ENCODE data around the gene IMP4. TPM values are rescaled to one million over a fixed set of nuclear protein-coding genes. Genes with fewer than 3 reads are reported as not detected.

Gene IMP4
- total RNA-seq, 1 experiment from 2014 or later = 121 TPM

- TF ChIP-seq EZH2phosphoT487 (IDR thresholded peaks at IDR 0.05; ENCODE audit: borderline replicate concordance) (no peak), FOSL1 (IDR thresholded peaks at IDR 0.05; ENCODE audit: low read depth) (no peak), CTCF (IDR thresholded peaks at IDR 0.05 in 2 of 3, conservative IDR thresholded peaks at IDR 0.05 in 1 of 3; ENCODE audit: borderline replicate concordance in 1 of 3, insufficient read depth in 1 of 3, low read depth in 2 of 3, low read length in 2 of 3) (no peak), POLR2AphosphoS5 (IDR thresholded peaks at IDR 0.05; ENCODE audit: low read depth, low read length) (no peak), TCF7L2 (IDR thresholded peaks at IDR 0.05; ENCODE audit: borderline replicate concordance, extremely low read depth, insufficient read depth, insufficient read length) (no peak)
Measured at GRCh38 chr2:130338793-130339345, 3.8 kb upstream of the IMP4 start (continued).

GRCh38 chr2:130339885-130340745 is 2.6 kb upstream of the IMP4 start:
- no peak overlapping the region for H3K4me2 ChIP-seq (ENCODE audit: low read length)
- H3K27ac ChIP-seq (ENCODE audit: low read depth, low read length) = no peak overlapping the region
- H3K4me1 ChIP-seq (ENCODE audit: control insufficient read depth in 1 of 2, insufficient read depth in 2 of 2, low read length in 2 of 2) = peaks cover 11 to 31% of the 10 kb centered on the region in 2 experiments
- H3K27me3 ChIP-seq (ENCODE audit: insufficient read depth, low read length) = no peaks in the 10 kb centered on the region
- H3K9me3 ChIP-seq (ENCODE audit: control insufficient read depth in 1 of 2, insufficient read depth in 1 of 2, low read depth in 1 of 2, low read length in 2 of 2) = no peaks in the 10 kb centered on the region
- no peaks in the 10 kb centered on the region for H4K20me1 ChIP-seq (ENCODE audit: insufficient read depth)
- no peak overlapping the region for H3K9ac ChIP-seq (ENCODE audit: low read length)
- peaks cover 24% of the 10 kb centered on the region for H3K79me2 ChIP-seq (ENCODE audit: insufficient read depth, low read length)
- no peak for TF ChIP-seq CBX3 (IDR thresholded peaks at IDR 0.05; ENCODE audit: low read depth)
- TF ChIP-seq FOSL1 (IDR thresholded peaks at IDR 0.05; ENCODE audit: low read depth) = no peak
- no peak for TF ChIP-seq SRF (IDR thresholded peaks at IDR 0.05; ENCODE audit: low read depth)
- TF ChIP-seq EGR1 (IDR thresholded peaks at IDR 0.05; ENCODE audit: low read depth) = no peak
- no peak for TF ChIP-seq SIN3A (IDR thresholded peaks at IDR 0.05; ENCODE audit: low read depth)
- no peak for TF ChIP-seq JUND (IDR thresholded peaks at IDR 0.05)
- TF ChIP-seq EZH2phosphoT487 (IDR thresholded peaks at IDR 0.05; ENCODE audit: borderline replicate concordance) = no peak
- no peak for TF ChIP-seq CTCF (IDR thresholded peaks at IDR 0.05 in 2 of 3, conservative IDR thresholded peaks at IDR 0.05 in 1 of 3; ENCODE audit: borderline replicate concordance in 1 of 3, insufficient read depth in 1 of 3, low read depth in 2 of 3, low read length in 2 of 3)
- TF ChIP-seq ZBTB33 (IDR thresholded peaks at IDR 0.05; ENCODE audit: extremely low read depth, insufficient replicate concordance, low read length) = no peak
- no peak for TF ChIP-seq TCF7L2 (IDR thresholded peaks at IDR 0.05; ENCODE audit: borderline replicate concordance, extremely low read depth, insufficient read depth, insufficient read length)
- no peak for TF ChIP-seq CEBPB (IDR thresholded peaks at IDR 0.05; ENCODE audit: low read depth)
- TF ChIP-seq MAX (IDR thresholded peaks at IDR 0.05) = no peak
- ATAC-seq (no peak), DNase-seq (ENCODE audit: low read depth, low spot score) (no peak)
- no TSS peak for BruUV-seq (replicated peaks)
- no peak overlapping the region for H3K4me3 ChIP-seq (replicated peaks in 1 of 2; ENCODE audit: low read depth in 1 of 2, low read length in 2 of 2)
- intact Hi-C loops (cut with micrococcal nuclease) = loop anchor here (5.0 kb wide), 1 partner anchor 752 kb away; the partner anchor contains the start of gene FAM168B
- ChIA-PET POLR2A (no interaction called here), CTCF (interaction anchor here (3.1 kb wide), 1 partner anchor 8 kb away, joined by 29 read pairs; no protein-coding TSS in a partner anchor), RAD21 (ENCODE audit: low non-redundant PET in 1 of 2, low total read pairs in 2 of 2, uncharacterized antibody in 2 of 2, unreplicated experiment in 2 of 2) (no interaction called here)
- H3K9me2 ChIP-seq (ENCODE audit: insufficient read depth) = no peaks in the 10 kb centered on the region
- H3K36me3 ChIP-seq (ENCODE audit: control insufficient read depth in 1 of 2, insufficient read depth in 2 of 2, low read length in 2 of 2) = peaks cover 10% of the 10 kb centered on the region in 2 experiments; a peak in 3 of 4 replicates
- H2AFZ ChIP-seq (ENCODE audit: low read depth, low read length, poor library complexity, severe bottlenecking) = no peak overlapping the region

Data from HCT116 (cell line).